HG02840 (cell line): Measurements from ENCODE around the gene CCR6.

Experiments used
- ATAC-seq: cut with Tn5 transposase; IDR thresholded peaks from one replicate; pipeline ENCODE4 v1.9.1; 2021; ENCODE audit warnings: mild to moderate bottlenecking, moderate library complexity, moderate number of reproducible peaks; ENCODE audit not compliant: unreplicated experiment, low FRiP score

CCR6 gene

GRCh38 chr6:167118839-167119238 lies 4.1 kb upstream of the CCR6 start:
- no peak for ATAC-seq

GRCh38 chr6:167119670-167120582 lies 3.0 kb upstream of the CCR6 start:
- no peak for ATAC-seq

- ATAC-seq: no peak
These were observed 2.4 kb upstream of the CCR6 start for GRCh38 chr6:167120583-167120903.

GRCh38 chr6:167121335-167121841 lies 1.5 kb upstream of the CCR6 start:
- ATAC-seq: no peak

GRCh38 chr6:167122041-167122826 lies 662 bp upstream of the CCR6 start:
- no peak for ATAC-seq

GRCh38 chr6:167124753-167125152 lies 1.9 kb downstream of the CCR6 start:
- ATAC-seq: no peak

- no peak for ATAC-seq
These were observed 2.5 kb downstream of the CCR6 start for GRCh38 chr6:167125410-167125809.

- ATAC-seq: no peak
These were observed 3.0 kb downstream of the CCR6 start for GRCh38 chr6:167125855-167126349.

- ATAC-seq: peak; percentile 36
These were observed 5.1 kb downstream of the CCR6 start for GRCh38 chr6:167127785-167128531.

GRCh38 chr6:167129159-167129558 lies 6.3 kb downstream of the CCR6 start:
- no peak for ATAC-seq

- no peak for ATAC-seq
These were observed 6.7 kb downstream of the CCR6 start for GRCh38 chr6:167129562-167129961.

- peak; percentile 42 for ATAC-seq
These were observed 7.2 kb downstream of the CCR6 start for GRCh38 chr6:167130008-167130677.

- ATAC-seq: no peak
These were observed 8.1 kb downstream of the CCR6 start for GRCh38 chr6:167130712-167131684.

- no peak for ATAC-seq
These were observed 11.8 kb downstream of the CCR6 start for GRCh38 chr6:167134448-167135328.

- no peak for ATAC-seq
These were observed 13.5 kb downstream of the CCR6 start for GRCh38 chr6:167136376-167136775.

- no peak for ATAC-seq
These were observed 14.2 kb downstream of the CCR6 start for GRCh38 chr6:167137081-167137480.

GRCh38 chr6:167137881-167138280 lies 15.0 kb downstream of the CCR6 start:
- ATAC-seq: no peak

GRCh38 chr6:167139761-167140160 lies 16.9 kb downstream of the CCR6 start:
- ATAC-seq: no peak
